GM18861 (cell line): ENCODE measurements around the gene HAL.

Experiments used
- ATAC-seq: cut with Tn5 transposase; IDR thresholded peaks from one replicate; pipeline ENCODE4 v1.9.1; 2021; ENCODE audit not compliant: unreplicated experiment

The HAL gene

DNA sequence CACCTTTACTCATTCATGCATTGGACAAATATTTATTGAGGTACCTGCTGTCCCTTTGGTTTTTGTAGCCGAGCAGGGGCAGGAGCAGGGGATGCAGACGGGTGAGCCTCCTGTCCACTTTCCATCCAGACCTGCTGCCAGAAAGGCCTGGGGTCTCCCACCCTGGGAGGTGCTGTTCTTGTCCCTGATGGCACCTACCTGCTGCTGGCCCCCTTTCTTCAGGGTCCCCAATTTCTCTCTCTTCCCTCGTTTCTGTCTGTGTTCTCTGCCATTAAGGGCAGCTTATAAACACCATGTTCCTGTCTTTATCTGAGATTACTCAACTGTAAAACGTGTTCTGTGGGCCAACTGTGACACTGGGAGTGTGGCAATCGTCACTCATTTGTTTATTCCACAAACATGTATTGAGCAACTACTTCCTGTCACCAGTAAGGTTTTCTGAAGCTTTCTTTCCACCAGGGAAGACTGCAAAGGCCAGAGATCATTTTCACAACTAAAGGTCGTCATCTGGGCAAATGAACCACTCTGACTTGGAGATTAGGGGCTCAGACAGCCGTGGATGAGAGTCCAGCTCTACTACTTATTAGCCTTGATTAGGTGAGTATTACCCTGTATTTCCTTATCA is at the start of gene HAL:
Gene HAL (minus strand): TSS at position 311 of the 625 bp plus-strand sequence. CDS start 434 bp downstream, outside the sequence.
- no peak for ATAC-seq

- ATAC-seq: no peak
Observed at GRCh38 chr12:96045566-96045965, 49.4 kb upstream of the HAL start.

- ATAC-seq: no peak
Observed at GRCh38 chr12:96044943-96045290, 48.8 kb upstream of the HAL start.

DNA sequence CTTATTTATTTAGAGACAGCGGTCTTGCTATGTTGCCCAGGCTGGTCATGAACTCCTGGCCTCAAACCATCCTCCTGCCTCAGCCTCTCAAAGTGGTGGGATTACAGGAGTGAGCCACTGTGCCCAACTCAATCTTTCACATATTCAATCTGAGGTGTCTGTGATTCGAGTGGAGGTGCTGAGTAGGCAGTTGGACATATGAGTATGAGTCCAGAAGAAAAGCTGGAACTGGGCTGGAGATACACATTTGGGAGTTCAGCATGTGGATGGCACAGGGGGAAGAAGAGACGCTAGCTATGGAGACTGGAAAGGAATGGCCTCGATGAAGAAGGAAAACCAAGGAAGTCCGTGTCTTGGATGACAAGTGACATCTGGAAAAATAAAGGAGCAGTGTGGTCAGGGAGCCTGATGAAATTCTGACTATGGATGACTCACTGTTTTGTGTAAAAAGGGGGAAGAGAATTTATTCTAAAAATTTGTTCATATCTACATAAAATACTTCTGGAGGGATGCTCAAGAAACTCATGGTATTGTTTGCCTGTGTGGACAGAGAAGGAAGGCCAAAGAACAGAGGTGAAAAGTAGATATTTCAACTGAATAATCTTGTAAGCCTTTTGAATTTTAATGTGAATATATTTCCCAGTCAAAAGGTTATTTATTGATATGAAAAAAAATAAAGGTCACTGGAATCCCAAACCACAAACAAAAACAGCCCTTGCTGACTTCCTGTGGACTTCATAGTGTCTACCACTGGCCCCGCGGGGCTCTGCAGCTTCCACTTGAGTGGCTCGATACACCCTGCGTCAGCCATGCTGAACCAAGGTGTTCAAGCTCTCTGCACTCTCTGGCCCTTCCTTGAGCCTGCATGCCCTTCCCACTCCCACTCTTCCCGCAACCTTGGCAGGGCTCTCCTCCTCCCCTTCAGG is 48.1 kb upstream of the HAL start:
- no peak for ATAC-seq

DNA sequence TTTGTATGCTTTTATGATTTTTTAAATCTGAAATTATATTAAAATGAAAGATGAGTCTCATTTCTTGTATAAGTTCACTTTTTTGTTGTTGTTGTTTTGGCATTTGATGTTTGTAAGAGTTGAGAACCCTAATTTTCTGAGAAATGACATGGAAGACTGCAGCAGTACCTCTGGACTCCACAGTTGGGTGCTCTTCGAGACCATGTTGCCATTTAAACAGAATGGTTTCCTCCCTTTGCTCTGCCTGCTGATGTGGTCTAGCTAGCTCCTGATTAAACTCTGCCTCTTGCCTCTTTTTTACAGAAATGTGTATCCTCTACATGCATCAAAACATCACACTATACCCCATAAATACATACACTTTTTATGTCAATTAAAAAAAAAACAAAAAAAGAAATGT is 45.0 kb upstream of the HAL start:
- no peak for ATAC-seq

DNA sequence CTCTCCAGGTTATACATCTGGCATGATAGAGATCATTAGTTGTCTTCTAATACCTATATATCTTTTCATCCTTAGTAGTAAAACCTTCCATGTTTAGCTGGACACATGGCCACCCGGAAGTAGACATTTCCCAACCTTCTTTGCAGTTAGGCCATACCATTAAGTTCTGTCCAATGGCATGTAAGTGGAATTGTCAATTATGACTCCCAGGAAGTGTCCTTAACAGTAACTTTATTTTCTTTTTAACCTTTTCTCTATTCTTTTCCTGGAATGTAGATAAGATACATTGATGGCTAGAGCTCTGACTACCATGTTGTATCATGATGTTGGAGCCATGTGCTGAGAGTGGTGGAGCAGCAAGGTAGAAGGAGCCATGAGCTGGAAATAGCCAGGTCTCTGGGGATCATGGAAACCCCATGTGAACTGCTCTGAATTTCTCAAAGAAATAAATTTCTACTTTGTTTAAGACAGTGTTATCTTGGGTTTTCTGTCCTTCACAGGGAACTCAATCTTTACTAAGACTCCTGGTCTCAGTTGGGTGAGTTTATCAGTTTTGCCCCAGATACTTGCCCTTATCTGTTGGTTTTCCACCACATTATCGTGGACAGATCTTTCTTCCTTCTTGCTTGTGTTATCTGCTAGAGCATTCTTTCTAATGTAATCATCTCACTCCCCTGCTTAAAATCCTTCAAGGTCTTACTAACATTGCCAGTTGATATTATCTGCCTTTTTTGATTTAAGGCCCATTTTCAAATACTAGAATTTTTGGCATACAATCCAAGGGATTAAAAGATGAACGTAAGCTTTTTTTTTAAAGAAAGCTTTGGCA is 44.4 kb upstream of the HAL start:
- no peak for ATAC-seq

GRCh38 chr12:96039516-96039915 is 43.4 kb upstream of the HAL start:
- no peak for ATAC-seq

GRCh38 chr12:96036765-96037455 is 40.8 kb upstream of the HAL start:
- ATAC-seq: no peak

GRCh38 chr12:96035283-96036236 is 39.4 kb upstream of the HAL start, which contains the start of gene LTA4H:
LTA4H (minus strand) TSS chr12:96035587; CDS start chr12:96035519, 68 bp downstream.
- ATAC-seq: peak; percentile 83

GRCh38 chr12:96034621-96035282 is 38.6 kb upstream of the HAL start:
- ATAC-seq: peak; percentile 1

DNA sequence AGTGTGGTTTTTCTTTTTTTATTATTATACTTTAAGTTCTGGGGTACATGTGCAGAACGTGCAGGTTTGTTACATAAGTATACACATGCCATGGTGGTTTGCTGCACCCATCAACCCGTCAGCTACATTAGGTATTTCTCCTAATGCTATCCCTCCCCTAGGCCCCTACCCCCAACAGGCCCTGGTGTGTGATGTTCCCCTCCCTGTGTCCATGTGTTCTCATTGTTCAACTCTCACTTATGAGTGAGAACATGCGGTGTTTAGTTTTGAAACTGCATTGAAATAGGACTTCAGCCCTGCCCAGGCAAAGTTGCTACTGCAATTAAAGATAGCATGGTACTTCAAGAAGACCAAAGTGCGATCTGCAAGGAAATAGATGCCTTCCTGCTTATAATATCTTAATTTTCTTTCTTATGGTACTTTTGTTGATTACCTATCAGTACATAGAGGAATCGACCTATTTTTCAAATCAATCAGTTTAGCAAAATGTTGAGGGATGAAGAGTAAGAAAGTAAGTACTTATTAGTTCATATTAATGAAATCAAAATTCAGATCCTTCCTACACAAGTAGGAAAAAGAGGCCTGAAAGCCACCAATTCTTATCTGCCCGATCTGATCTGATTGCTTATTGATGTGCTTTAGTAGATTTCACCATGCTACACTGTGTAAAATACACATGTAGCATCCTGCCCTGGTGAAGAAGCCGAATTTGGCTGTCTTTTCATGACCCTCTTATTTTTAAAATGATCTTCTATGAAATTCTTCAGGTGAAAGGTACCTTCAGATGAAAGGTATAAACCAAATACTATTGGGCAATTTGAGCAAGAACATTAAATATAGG is 37.6 kb upstream of the HAL start:
- ATAC-seq: no peak

DNA sequence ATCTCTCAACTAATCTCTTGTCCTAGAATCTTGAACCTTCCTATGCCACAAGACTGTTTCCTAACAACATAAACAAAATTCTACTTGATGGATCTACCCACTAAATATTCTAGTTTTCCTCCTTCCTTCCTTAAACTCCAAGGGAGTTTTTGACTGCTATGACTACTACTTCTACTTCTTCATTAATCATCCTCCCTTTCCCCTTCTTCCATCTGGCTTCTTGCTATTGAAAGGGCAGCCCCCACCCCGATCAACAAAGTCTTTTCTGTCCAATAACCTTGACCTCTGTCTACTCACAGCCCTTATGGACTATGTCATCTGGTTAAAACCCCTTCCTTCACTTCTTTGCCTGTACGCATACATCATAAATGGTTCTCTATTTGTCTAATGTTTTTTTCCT is 33.7 kb upstream of the HAL start:
- ATAC-seq: no peak

GRCh38 chr12:96028538-96028937 is 32.4 kb upstream of the HAL start:
- ATAC-seq: no peak

DNA sequence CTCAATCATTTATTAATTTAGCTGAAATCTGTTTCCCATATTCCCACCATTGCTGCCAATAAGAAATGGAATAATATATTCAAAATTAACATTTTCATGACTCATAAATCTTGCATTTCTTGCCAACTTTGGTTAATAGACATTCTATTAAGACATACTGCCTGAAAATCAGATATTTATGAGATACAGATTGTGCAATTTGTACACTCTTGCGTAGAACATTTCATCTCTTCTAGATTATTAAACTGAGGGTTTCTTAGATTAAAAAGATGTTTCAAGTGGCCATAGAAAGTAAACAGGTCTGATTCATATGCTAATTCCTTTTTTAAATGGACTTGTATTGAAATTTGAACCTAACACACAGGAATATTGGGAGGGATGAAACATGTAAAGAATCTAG is 30.2 kb upstream of the HAL start:
- ATAC-seq: no peak

DNA sequence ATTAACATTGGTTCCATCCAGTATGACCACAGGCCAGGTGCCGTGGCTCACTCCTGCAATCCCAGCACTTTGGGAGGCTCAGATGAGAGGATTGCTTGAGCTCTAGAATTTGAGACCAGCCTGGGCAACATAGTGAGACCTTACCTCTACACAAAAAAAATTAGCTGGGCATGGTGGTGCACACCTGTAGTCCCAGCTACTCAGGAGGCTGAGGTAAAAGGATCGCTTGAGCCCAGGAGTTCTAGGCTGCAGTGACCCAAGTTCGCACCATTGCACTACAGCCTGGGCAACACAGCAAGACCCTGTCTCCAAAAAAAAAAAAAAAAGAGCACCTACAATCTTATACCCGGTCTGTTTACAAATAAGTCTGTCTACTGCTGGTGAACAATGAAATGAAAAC is 29.4 kb upstream of the HAL start:
- ATAC-seq: no peak

DNA sequence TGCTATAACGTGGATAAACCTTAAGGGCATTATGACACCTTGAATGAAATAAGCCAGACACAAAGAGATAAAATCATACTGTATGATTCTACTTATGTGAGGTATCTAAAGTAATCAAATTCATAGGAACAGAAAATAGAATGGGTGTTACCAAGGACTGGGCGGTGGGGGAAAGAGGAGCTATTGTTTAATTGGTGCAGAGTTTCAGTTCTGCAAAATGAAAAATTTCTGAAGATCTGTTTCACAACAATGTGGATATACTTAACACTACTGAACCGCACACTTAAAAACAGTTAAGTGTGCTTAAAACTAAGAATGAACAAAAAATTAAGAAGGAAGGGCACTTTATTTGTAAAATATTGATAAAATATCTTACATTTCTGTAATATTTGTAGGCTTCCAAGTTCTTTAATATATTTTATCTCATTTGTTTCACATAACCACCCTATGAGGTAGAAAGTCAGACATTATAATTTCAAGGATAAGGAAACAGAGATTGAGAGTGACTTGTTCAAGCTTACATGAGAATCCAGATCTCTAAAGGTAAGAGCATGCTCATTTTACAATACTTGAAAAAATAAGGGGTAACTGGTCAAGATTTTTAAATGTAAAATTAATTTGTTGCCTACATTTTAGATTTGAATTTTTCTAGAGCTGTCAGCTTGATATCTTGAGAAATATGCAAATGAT is 24.3 kb upstream of the HAL start:
- ATAC-seq: peak; percentile 97

DNA sequence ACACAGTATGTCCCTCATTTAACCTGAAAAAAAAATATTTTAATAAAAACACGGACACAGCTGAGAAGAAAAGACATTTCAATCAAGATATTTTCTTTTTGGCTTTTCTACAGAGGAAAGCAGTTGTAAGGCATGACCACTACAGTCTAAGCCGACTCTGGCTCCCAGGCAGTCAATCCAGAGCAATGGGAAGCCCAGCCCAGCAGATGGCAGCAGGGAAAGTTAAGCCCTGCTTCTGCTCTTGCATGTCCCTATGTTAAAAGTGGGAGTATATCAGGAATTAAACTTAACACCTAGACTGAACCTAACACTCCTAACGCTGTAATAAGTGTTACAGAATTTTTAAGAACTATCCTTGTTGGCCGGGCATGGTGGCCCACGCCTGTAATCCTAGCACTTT is 19.5 kb upstream of the HAL start:
- no peak for ATAC-seq
